Measurements from ENCODE around the gene PFDN1. TPM values are rescaled to one million over a fixed set of nuclear protein-coding genes. Genes with fewer than 3 reads are reported as not detected.
A peak's percentile ranks its signal among the peaks of the same experiment; 100 is the strongest.

PFDN1 gene
- total RNA-seq, 1 experiment from 2014 or later = 71.9 TPM

DNA sequence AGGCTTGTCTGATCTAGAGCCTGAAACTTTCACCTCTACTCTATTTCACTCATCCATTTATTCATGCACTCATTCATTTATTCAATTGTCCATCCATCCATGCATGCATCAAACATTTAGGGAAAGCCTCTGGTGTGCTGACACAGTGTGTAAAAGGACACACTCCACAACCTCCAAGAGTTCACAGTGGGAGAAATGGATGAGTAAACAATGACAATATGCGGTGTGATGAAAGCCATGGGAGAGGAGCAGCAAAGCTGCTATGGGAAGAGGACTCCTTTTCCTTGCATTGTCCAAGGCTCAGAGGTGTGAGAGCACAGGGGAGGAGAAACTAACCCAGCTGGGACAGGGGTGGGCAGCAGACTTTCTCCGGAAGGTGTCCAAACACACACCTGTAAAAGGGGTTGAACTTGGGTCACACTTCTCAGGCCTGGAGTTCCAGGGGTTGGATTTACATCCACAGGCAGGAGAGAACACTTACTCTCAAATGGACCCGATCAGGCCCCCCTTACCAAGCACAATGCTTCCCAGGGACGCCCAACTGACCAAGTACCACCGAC is 21.2 kb upstream of the PFDN1 start:
- DNase-seq = no peak
- Mint-ChIP-seq H3K4me1 (ENCODE audit: low read depth, unreplicated experiment) (peaks cover 33% of the 10 kb centered on the region), H3K9me3 (ENCODE audit: low read depth, unreplicated experiment) (no peaks in the 10 kb centered on the region), H3K4me3 (ENCODE audit: low read depth, unreplicated experiment) (no peak overlapping the region), H3K27ac (ENCODE audit: unreplicated experiment) (no peak overlapping the region), H3K36me3 (ENCODE audit: insufficient read depth, unreplicated experiment) (peaks cover 7% of the 10 kb centered on the region), H3K27me3 (ENCODE audit: unreplicated experiment) (no peaks in the 10 kb centered on the region)
- CTCF ChIA-PET = interaction anchor here (3.0 kb wide), 1 partner anchor 22 kb away, joined by 18 read pairs; the partner anchor contains the start of gene HBEGF
- intact Hi-C loops (cut with micrococcal nuclease; ENCODE audit: unreplicated experiment) = no loop called here
- TF ChIP-seq, protein P1, sequence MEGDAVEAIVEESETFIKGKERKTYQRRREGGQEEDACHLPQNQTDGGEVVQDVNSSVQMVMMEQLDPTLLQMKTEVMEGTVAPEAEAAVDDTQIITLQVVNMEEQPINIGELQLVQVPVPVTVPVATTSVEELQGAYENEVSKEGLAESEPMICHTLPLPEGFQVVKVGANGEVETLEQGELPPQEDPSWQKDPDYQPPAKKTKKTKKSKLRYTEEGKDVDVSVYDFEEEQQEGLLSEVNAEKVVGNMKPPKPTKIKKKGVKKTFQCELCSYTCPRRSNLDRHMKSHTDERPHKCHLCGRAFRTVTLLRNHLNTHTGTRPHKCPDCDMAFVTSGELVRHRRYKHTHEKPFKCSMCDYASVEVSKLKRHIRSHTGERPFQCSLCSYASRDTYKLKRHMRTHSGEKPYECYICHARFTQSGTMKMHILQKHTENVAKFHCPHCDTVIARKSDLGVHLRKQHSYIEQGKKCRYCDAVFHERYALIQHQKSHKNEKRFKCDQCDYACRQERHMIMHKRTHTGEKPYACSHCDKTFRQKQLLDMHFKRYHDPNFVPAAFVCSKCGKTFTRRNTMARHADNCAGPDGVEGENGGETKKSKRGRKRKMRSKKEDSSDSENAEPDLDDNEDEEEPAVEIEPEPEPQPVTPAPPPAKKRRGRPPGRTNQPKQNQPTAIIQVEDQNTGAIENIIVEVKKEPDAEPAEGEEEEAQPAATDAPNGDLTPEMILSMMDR (IDR thresholded peaks at IDR 0.05; ENCODE audit: unreplicated experiment) = no peak
- no TSS peak for BruUV-seq (replicated peaks)

DNA sequence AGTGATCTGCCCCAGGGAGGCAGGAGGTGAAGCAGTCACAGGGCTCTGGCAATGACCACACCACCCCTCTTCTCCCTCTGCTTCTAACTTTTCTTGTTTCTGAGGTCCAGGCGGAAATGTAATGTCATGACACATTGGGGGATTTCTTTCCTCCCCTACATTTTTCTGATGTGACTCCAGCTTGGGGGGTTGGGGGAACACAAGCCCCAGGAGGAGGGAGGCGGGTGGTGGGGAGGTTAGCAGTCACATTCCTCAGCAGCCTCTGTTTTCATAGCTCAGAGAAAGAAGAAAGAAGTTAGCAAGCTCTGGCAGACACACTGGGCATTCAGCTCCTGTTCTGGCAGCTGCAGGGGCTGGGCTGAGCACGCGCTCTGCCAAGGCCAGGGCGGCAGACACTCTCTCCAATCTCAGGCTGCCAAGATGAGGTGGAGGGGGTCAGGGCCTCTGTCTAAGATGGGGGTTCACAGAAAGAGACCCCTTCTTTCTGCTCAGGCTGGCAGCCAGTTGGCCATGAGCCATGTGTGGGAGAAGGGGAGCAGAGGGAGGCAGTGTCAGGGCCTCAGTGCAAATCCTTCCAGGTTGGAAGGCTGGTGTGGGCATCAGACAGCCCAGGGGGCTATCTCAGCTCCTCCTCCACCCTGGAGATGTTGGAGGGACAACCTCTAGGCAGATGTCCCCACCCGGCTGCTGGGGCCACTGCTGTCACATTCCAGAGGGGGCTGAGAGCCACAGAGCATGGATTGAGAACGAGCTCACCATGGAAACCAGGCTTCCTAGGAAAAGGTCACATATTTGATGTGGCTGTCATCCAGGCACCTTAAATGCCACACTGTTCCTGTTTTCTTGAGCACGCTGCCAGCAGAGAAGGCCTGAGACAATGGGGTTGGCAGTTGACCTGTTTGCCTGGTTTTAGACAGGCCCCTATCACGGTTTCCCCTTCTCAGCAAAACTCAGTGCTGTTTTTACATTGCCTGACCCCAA is 20.1 kb upstream of the PFDN1 start:
- Mint-ChIP-seq H3K27me3 (ENCODE audit: unreplicated experiment) (no peaks in the 10 kb centered on the region), H3K36me3 (ENCODE audit: insufficient read depth, unreplicated experiment) (peaks cover 7% of the 10 kb centered on the region), H3K9me3 (ENCODE audit: low read depth, unreplicated experiment) (no peaks in the 10 kb centered on the region), H3K27ac (ENCODE audit: unreplicated experiment) (peak overlapping the region; percentile 55), H3K4me3 (ENCODE audit: low read depth, unreplicated experiment) (no peak overlapping the region), H3K4me1 (ENCODE audit: low read depth, unreplicated experiment) (peaks cover 39% of the 10 kb centered on the region)
- TF ChIP-seq, protein P1 (IDR thresholded peaks at IDR 0.05; ENCODE audit: unreplicated experiment) = no peak
- CTCF ChIA-PET = interaction anchor here (0.6 to 3.0 kb wide), 6 partner anchors 14 to 79 kb away, joined by 3 to 18 read pairs (median 4); partner anchors contain the start of genes HBEGF and PFDN1
- DNase-seq = peak; percentile 63
- no TSS peak for BruUV-seq (replicated peaks)
- intact Hi-C loops (cut with micrococcal nuclease; ENCODE audit: unreplicated experiment) = loop anchor here (2.0 kb wide), 1 partner anchor 62 kb away; no protein-coding TSS in a partner anchor

DNA sequence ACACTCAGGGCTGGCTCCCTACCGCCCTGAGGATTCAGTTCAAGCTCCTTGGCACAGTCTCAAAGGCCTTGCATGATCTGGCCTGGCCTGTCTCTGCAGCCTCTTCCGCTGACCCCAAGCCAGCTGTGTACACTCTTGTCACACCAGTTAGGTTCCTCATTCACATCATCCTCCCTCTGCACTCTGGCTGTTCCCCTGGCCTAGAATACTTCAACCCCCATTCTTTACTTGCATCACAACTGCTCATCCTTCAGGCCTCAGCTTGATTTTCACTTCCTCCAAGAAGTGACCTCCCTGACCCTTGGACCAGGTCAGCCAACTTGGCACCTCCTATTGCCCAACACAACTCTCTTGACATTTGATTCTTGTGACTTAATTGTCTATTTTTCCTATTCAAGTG is 18.9 kb upstream of the PFDN1 start:
- intact Hi-C loops (cut with micrococcal nuclease; ENCODE audit: unreplicated experiment) = loop anchor here (2.0 kb wide), 1 partner anchor 61 kb away; no protein-coding TSS in a partner anchor
- H3K9me3 Mint-ChIP-seq (ENCODE audit: low read depth, unreplicated experiment) = no peaks in the 10 kb centered on the region
- BruUV-seq (replicated peaks) = no TSS peak
- CTCF ChIA-PET = interaction anchor here (3.0 kb wide), 1 partner anchor 24 kb away, joined by 18 read pairs; the partner anchor contains the start of gene HBEGF
- no peak overlapping the region for H3K27ac Mint-ChIP-seq (ENCODE audit: unreplicated experiment)
- H3K36me3 Mint-ChIP-seq (ENCODE audit: insufficient read depth, unreplicated experiment) = peaks cover 7% of the 10 kb centered on the region
- TF ChIP-seq, protein P1 (IDR thresholded peaks at IDR 0.05; ENCODE audit: unreplicated experiment) = no peak
- H3K4me1 Mint-ChIP-seq (ENCODE audit: low read depth, unreplicated experiment) = peaks cover 39% of the 10 kb centered on the region
- DNase-seq = no peak
- no peak overlapping the region for H3K4me3 Mint-ChIP-seq (ENCODE audit: low read depth, unreplicated experiment)
- H3K27me3 Mint-ChIP-seq (ENCODE audit: unreplicated experiment) = no peaks in the 10 kb centered on the region

DNA sequence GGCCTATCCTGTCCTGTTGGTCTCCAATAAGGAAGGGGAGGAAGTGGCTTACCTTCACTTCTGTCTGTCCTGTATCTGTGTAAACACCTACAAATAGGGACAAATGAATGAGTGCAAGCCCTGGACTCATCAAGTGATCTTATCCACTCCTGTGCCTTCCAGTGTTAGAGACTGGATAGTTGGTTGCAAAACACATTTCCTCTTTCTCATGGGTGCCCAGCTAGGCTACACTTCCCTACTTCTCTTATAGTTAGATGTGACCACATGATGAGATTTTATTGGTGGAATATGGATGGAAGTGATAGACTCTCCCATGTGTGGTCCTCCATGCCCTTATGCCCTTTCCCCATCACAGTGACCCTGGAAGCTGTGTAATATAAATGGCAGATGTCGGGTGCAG is 16.9 kb upstream of the PFDN1 start:
- no peaks in the 10 kb centered on the region for H3K27me3 Mint-ChIP-seq (ENCODE audit: unreplicated experiment)
- CTCF ChIA-PET = interaction anchor here (0.6 kb wide), 3 partner anchors 44 to 93 kb away, joined by 3 read pairs; no protein-coding TSS in a partner anchor
- no peak for DNase-seq

More for the DNA sequence above, 16.9 kb upstream of the PFDN1 start:
- peaks cover 37% of the 10 kb centered on the region for H3K4me1 Mint-ChIP-seq (ENCODE audit: low read depth, unreplicated experiment)
- TF ChIP-seq, protein P1 (IDR thresholded peaks at IDR 0.05; ENCODE audit: unreplicated experiment) = no peak
- no peaks in the 10 kb centered on the region for H3K9me3 Mint-ChIP-seq (ENCODE audit: low read depth, unreplicated experiment)
- no TSS peak for BruUV-seq (replicated peaks)
- intact Hi-C loops (cut with micrococcal nuclease; ENCODE audit: unreplicated experiment) = no loop called here
- H3K27ac Mint-ChIP-seq (ENCODE audit: unreplicated experiment) = no peak overlapping the region
- no peak overlapping the region for H3K4me3 Mint-ChIP-seq (ENCODE audit: low read depth, unreplicated experiment)
- H3K36me3 Mint-ChIP-seq (ENCODE audit: insufficient read depth, unreplicated experiment) = peaks cover 7% of the 10 kb centered on the region

Data from Calu3 (cell line).